LNCAP (cell line): ENCODE measurements around the gene SYNPO2.
A peak's percentile ranks its signal among the peaks of the same experiment; 100 is the strongest.

Source experiments
- CTCF ChIP-seq: fragments of 450-650 bp; IDR thresholded peaks from 2 replicates; pipeline ENCODE4 v1.5.1; 2017; ENCODE audit warnings: mild to moderate bottlenecking

The SYNPO2 gene

GRCh38 chr4:119011607-119011988 lies 122.9 kb downstream of the SYNPO2 start:
- no peak for TF ChIP-seq CTCF

GRCh38 chr4:119014658-119015057 lies 126.0 kb downstream of the SYNPO2 start:
- no peak for TF ChIP-seq CTCF

- no peak for TF ChIP-seq CTCF
Measured at GRCh38 chr4:119016636-119017035, 128.0 kb downstream of the SYNPO2 start.

- TF ChIP-seq CTCF, result no peak
Measured at GRCh38 chr4:119017636-119018035, 129.0 kb downstream of the SYNPO2 start.

GRCh38 chr4:119020158-119020557 lies 131.5 kb downstream of the SYNPO2 start:
- TF ChIP-seq CTCF, result no peak

GRCh38 chr4:119024102-119024501 lies 135.4 kb downstream of the SYNPO2 start:
- no peak for TF ChIP-seq CTCF

- no peak for TF ChIP-seq CTCF
Measured at GRCh38 chr4:119025420-119025819, 136.8 kb downstream of the SYNPO2 start.

- TF ChIP-seq CTCF, result 0 out of 2 replicates have a peak, but pooled peaks have one; percentile 8
Measured at GRCh38 chr4:119025916-119026661, 137.4 kb downstream of the SYNPO2 start.
